NCI-H2171 (cell line): ENCODE data around the gene FBLN1.
"Not testable (repeated sequence)": the region's sequence is repeated elsewhere in the genome, so short reads cannot be mapped to it uniquely, and the experiment has no call there.

Source experiments
- DNase-seq: peaks from one replicate; lab custom pipeline; 2025; lab: John Stamatoyannopoulos, UW

The FBLN1 gene

GRCh38 chr22:45612940-45613339 is 110.3 kb downstream of the FBLN1 start:
- DNase-seq = no peak

- no peak for DNase-seq
Measured at GRCh38 chr22:45615364-45615763, 112.7 kb downstream of the FBLN1 start.

DNA sequence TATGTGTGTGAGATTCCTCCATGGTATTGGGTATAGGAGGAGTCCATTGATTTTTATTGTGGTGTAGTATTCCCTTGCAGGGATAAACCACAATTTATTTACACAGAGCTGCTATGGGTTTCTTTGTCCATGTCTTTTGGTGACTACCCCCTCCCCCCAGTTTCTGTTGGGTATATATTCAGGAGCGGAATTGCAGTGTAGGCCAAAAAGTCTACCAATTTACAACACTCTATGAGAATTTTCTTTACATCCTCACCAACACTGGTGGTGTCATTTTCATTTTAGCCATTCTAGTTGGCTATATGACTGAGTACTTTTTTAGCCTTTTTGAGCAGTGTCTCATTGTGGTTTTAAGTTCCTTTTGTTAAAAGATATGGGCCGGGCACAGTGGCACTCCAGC is 113.7 kb downstream of the FBLN1 start:
- no peak for DNase-seq

DNA sequence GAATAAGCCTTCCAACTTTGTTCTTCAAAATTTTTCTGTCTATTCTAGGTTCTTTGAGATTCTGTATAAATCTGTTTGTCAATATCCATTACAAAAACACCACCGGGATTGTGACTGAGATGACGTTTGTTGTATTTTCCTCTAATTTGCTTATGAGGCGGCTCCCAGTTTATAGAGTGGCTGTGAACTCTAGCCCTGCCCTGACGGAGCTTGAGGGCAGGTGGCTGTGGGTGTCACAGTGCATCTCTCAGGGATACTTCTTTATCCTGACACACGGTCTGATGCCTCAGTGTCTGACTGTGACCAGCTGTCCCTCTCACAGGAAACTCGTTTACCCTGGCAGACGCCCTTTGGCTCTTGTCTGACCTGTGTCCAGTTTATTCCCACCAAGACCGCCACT is 115.3 kb downstream of the FBLN1 start:
- no peak for DNase-seq

- DNase-seq = no peak
Measured at GRCh38 chr22:45620706-45621105, 118.0 kb downstream of the FBLN1 start.

- no peak for DNase-seq
Measured at GRCh38 chr22:45621836-45622600, 119.3 kb downstream of the FBLN1 start.

DNA sequence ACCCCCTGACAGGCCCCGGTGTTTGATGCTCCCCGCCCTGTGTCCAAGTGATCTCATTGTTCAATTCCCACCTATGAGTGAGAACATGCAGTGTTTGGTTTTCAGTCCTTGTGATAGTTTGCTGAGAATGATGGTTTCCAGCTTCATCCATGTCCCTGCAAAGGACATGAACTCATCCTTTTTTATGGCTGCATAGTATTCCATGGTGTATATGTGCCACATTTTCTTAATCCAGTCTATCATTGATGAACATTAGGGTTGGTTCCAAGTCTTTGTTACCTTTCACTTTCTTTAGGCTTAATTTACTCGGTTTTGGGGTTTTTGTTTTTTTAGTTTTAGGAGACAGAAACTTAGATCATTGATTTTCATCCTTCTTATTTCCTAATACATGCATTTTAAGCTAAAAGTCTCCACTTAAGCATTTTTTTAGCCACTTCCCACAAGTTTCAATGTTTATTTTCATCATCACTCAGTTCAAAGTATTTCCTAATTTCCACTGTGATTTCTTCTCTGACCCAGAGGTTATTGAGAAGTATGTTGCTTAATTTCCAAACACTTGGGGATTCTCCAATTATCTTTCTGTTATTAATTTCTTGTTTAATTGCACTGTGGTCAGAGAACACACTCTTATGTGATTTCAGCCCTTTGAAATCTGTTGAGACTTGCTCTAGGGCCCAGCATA is 120.9 kb downstream of the FBLN1 start:
- DNase-seq = not testable (repeated sequence)

GRCh38 chr22:45626198-45626651 is 123.5 kb downstream of the FBLN1 start:
- DNase-seq = no peak

DNA sequence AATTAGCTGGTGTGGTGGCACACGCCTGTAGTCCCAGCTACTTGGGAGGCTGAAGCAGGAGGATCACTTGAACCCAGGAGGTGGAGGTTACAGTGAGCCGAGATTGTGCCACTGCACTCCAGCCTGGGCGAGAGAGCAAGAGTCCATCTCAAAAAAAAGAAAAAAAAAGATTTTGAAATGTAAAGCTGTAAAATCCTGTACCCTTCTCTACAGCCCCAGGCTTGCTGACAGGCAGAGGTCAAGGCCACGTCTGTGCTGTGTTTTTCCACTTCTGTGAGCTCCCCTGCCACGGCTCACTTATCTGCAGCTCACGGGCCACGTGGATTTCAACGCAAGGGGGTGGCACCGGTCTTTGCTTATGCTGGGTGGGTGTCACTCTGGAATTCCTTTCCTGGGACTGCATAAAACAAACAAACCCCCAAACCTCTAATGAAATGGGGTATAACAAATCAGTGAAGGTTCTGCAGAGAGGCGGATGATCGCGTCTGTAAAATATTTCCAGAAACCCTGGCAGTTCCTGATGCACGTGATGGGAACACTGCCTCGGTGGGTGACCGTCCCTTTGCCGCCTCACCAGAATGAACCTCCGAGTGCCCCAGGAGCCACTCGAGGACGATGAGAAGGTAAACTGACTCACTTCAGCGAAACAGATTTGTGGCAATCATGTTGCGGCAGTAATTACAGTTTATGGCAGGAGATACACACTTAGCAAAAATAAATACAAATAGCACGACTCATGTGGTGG is 125.0 kb downstream of the FBLN1 start:
- DNase-seq = no peak

- DNase-seq = no peak
Measured at GRCh38 chr22:45628515-45628914, 125.8 kb downstream of the FBLN1 start.

DNA sequence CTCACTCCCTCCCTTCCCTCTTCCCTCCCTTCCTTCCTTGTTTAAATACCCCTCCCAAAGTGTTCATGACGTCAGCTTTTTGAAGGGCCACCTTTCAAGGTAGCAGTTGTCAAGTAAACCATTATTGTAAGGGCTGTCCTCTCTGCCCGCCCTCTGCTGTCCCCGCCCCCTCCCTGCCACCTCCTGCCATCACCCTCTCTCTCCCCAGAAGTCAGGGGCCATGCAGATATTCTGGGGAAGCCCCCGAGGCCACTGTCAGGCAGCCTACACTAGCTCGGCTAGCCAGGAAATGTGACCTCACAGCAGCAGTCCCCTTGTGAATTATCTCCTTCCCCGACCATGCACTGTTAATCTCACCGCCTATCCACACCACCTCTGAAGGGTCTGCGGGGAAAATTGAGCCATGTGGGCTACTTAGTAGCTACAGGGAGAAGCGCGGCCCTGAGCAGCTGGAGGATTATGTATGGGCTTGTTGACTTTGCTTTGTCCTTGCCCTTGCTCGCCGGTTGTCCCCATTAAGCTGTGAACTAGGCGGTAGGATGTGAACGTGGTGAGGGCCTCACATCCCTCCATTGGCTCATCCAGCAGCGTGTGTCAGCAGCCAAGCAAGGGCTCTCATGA is 126.9 kb downstream of the FBLN1 start:
- no peak for DNase-seq

DNA sequence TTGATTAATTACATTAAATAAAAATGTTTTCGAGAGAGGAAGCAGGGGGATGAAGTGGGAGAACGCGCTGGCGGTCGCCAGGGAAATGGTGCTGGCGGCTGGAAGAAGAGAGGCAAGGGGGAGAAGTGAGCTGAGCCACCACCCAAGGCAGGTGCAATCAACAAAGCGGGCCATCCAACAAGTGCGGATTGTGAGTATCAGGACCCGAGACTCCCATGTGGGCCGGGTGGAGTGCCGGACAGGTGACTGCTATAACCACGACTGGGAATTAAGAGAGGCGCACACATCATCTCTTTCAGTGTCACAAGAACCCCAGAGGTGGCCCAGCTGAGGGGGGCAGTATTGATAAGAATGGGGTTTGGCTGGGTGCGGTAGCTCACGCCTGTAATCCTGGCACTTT is 127.8 kb downstream of the FBLN1 start:
- no peak for DNase-seq

DNA sequence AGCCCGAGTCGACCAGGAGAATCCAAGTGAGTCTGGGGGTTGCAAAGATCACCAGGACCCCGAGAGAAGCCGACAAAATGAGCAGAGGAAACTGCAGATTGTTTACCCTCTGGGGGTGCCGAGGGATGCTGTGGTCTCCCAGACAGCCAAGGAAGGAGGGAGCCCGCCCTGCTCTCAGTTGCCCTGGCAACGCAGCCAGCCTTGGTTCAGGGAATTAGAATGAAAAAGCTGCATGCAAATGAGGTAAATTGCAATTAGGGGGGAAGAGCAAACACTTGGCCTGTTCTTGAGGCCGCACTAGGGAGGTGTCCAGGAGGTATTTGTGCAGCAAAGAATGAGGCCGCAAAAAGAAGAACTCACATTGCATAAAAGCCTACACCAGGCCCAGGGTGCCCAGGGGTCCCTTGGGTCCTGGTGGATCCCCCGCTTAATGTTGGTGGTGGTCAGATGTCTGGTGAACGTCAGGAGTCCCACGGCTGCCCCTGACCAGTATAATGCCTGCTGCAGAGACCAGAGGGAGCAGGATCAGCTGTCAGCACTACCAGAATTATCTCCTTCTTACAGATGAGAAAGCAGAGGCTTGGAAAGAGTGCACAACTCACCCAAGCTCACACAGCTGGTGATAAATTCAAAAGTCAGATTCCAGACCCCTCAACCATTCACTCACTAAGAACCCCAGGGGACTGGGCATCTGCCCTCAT is 128.6 kb downstream of the FBLN1 start:
- no peak for DNase-seq

DNA sequence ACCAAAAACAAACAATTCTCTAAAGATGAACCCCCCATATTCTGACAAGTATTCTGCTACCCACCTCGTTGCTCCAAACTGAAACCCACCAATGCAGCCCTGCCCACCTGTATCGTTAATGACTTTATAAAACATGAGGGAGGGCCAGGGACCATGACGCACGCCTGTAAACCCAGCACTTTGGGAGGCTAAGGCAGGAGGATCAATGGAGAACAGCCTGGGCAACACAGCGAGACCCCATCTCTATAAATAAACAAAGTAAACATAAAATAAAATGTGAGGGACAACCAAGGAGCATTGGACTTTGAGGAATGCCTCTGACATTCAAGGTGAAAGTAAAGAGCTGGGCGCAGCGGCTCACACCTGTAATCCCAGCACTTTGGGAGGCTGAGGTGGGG is 129.2 kb downstream of the FBLN1 start:
- DNase-seq = no peak

DNA sequence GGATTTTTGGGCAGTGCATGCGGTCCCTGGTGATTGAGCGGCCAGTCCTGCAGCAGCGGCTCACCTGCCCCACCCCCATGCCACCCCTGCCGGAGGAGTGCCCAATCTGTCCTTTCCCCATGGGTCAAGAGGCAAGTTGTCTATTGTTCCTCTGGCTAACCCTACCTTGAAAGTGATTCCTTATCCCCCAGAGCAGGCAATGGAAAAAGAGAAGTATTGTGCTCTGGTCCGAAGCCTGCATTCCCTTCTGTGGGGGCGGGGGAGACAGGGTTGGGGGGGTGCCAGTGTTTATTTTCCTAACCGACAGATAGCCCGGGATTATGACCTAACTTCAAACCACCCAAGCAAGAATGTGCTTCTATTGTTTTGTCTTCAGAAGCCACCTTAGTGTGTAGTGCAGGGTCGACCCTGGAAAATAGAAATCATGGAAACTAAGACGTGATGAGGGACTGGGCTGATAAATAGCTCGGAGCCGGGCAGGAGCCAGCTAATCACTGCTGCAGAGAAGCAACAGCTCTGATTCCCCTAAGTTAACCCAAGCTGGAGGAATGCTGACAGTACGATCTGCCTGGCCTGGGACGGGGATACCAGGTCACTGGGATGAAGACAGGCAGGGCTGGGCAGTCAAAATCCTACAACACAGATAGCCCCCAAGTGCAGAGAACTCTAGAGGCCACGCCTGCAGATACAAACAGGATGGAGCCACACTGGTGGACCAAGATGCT is 130.3 kb downstream of the FBLN1 start:
- no peak for DNase-seq

GRCh38 chr22:45636683-45637082 is 134.0 kb downstream of the FBLN1 start:
- DNase-seq = no peak

DNA sequence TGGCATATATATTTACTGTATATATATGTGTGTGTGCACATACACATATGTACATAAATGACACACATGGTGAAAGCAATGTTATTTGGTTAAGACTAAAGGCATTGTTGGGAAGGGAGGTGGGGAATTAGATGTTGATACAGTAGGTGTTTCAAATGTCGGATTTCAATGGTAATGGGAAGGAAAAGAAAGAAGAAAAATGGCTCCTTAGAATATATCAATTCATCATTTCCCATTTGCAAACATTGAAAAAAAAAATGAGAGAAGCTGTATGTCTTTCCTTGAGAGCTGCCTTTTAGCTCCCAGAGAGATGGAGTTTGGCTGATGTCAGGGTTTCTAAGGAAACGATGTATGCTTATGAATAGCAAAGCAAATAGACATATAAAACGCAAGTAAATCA is 135.5 kb downstream of the FBLN1 start:
- no peak for DNase-seq

GRCh38 chr22:45638834-45639746 is 136.4 kb downstream of the FBLN1 start:
- DNase-seq = no peak

DNA sequence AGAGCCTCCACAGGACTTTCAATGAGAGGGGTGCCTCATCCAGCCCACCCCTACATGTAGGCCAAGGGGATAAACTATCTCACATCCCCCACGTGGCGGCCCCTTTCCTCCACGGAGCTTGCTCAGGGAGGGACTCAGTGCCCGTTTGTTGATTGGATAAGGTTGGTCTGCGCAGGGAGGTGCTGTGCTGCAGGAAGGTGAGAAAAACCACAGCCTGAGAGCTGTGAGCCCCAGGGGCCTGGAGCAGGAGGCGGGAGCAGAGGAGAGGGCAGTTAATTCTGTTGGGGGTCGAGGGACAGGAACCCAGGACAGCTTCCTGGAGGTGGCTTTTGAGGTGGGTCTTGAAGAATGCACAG is 137.0 kb downstream of the FBLN1 start:
- DNase-seq = no peak

GRCh38 chr22:45640291-45640940 is 137.7 kb downstream of the FBLN1 start:
- no peak for DNase-seq
